HG03457 (cell line): ENCODE data around the gene KRT75.
"Not testable (repeated sequence)": the region's sequence is repeated elsewhere in the genome, so short reads cannot be mapped to it uniquely, and the experiment has no call there.

Source experiments
- ATAC-seq: cut with Tn5 transposase; IDR thresholded peaks from one replicate; pipeline ENCODE4 v1.9.1; 2021; ENCODE audit warnings: moderate number of reproducible peaks; ENCODE audit not compliant: unreplicated experiment

The KRT75 gene

GRCh38 chr12:52418576-52419110, 15.5 kb downstream of the KRT75 start:
- no peak for ATAC-seq

GRCh38 chr12:52417740-52418139, 16.4 kb downstream of the KRT75 start:
- no peak for ATAC-seq

GRCh38 chr12:52416795-52417194, 17.4 kb downstream of the KRT75 start:
- ATAC-seq = no peak

GRCh38 chr12:52415870-52416750, 18.1 kb downstream of the KRT75 start:
- no peak for ATAC-seq

- no peak for ATAC-seq
Observed at GRCh38 chr12:52414936-52415335, 19.2 kb downstream of the KRT75 start.

- no peak for ATAC-seq
Observed at GRCh38 chr12:52413782-52414345, 20.3 kb downstream of the KRT75 start.

GRCh38 chr12:52413202-52413601, 21.0 kb downstream of the KRT75 start:
- ATAC-seq = no peak

- ATAC-seq = no peak
Observed at GRCh38 chr12:52411815-52412214, 22.4 kb downstream of the KRT75 start.

- not testable (repeated sequence) for ATAC-seq
Observed at GRCh38 chr12:52410589-52411248, 23.5 kb downstream of the KRT75 start.

- ATAC-seq = no peak
Observed at GRCh38 chr12:52407918-52408317, 26.3 kb downstream of the KRT75 start.

- ATAC-seq = no peak
Observed at GRCh38 chr12:52405922-52406385, 28.2 kb downstream of the KRT75 start, which contains the start of gene KRT82. Gene KRT82 (minus strand): TSS chr12:52406335. CDS start chr12:52406277, 58 bp downstream.

- no peak for ATAC-seq
Observed at GRCh38 chr12:52404951-52405350, 29.2 kb downstream of the KRT75 start.

- ATAC-seq = no peak
Observed at GRCh38 chr12:52403561-52403960, 30.6 kb downstream of the KRT75 start.

GRCh38 chr12:52402873-52403540, 31.2 kb downstream of the KRT75 start:
- no peak for ATAC-seq

- no peak for ATAC-seq
Observed at GRCh38 chr12:52402377-52402776, 31.8 kb downstream of the KRT75 start.

GRCh38 chr12:52401926-52402325, 32.2 kb downstream of the KRT75 start:
- no peak for ATAC-seq

GRCh38 chr12:52401526-52401925, 32.6 kb downstream of the KRT75 start:
- ATAC-seq = no peak

GRCh38 chr12:52400906-52401305, 33.3 kb downstream of the KRT75 start:
- no peak for ATAC-seq

- no peak for ATAC-seq
Observed at GRCh38 chr12:52399756-52400155, 34.4 kb downstream of the KRT75 start.

- ATAC-seq = no peak
Observed at GRCh38 chr12:52398176-52398575, 36.0 kb downstream of the KRT75 start.

GRCh38 chr12:52396656-52397055, 37.5 kb downstream of the KRT75 start:
- ATAC-seq = no peak
